Lower leg skin (tissue), 3 donors: Measurements from ENCODE around the gene URI1.

Experiments used
- CTCF ChIP-seq, 3 donors: fragments of 450-650 bp; IDR thresholded peaks; one replicate each; pipeline ENCODE4 v1.5.1; 2016; ENCODE audit warnings: antibody characterized with exemption in 3 of 3, mild to moderate bottlenecking in 3 of 3, moderate library complexity in 2 of 3
- POLR2A ChIP-seq, 2 donors: fragments of 450-650 bp; IDR thresholded peaks; one replicate each; pipeline ENCODE4 v1.6.1; 2016 to 2017; ENCODE audit warnings: antibody characterized with exemption in 2 of 2, mild to moderate bottlenecking in 1 of 2, moderate library complexity in 1 of 2

- TF ChIP-seq CTCF (IDR thresholded peaks at IDR 0.05) (no peak), POLR2A (IDR thresholded peaks at IDR 0.05) (no peak)
Measured at GRCh38 chr19:29934781-29935180, 7.3 kb upstream of the URI1 start.
